ENCODE measurements around the gene CKLF.
A peak's percentile ranks its signal among the peaks of the same experiment; 100 is the strongest.

DNA sequence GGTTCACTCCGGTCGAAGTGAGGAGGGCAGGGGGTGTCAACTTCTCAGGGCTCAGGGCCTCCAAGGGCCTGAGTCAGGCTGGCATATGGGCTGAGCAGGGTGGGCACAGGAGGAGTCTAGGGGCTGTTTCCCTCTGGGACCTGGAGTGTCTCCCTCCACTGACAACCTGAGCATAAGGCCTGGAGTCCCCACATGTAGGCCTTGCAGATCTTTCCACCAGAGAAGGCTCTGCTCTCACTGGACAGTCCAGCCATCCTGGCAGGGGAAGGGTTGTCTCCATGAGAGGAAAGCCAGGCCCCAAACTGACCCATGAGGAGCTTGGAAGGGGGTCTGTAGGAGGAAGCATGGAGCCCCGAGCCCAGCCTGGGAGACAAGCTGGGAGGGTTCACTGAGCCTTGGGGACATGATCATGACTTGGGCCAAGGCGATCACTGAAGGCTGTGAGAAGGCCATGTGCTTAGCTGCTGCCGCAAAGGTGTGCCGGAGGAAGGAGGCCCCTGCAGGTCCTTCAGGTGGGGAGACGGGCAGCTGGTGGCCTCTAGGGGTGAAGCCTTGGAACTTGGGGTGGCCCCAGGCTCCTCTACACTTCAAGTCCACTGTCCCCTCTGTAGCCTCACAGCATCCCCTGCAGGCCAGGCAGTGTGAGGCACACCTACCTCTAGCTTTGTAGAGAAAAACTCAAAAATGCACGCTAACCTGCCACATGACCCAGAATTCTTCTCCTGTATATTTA, 36.8 kb downstream of the CKLF start:
- TF ChIP-seq POLR2A (IDR thresholded peaks at IDR 0.05): no peak
- peak; percentile 49 to 57 (median 54) for TF ChIP-seq CTCF (IDR thresholded peaks at IDR 0.05)
